Loucy (cell line): ENCODE results near the gene LILRB2.
"Not testable (repeated sequence)": the region's sequence is repeated elsewhere in the genome, so short reads cannot be mapped to it uniquely, and the experiment has no call there.

Source experiments
- EZH2phosphoT487 ChIP-seq: fragments of 200-600 bp; IDR thresholded peaks from 2 replicates; pipeline ENCODE4 v1.6.1; 2018; ENCODE audit warnings: antibody characterized with exemption, mild to moderate bottlenecking, moderate library complexity, borderline replicate concordance
- TF ChIP-seq, protein P1 (sequence below): fragments of 200-600 bp; sonication (generic); conservative IDR thresholded peaks from 2 replicates; pipeline ENCODE4 v1.5.1; 2014; ENCODE audit warnings: mild to moderate bottlenecking, antibody characterized with exemption, low read length

DNA sequence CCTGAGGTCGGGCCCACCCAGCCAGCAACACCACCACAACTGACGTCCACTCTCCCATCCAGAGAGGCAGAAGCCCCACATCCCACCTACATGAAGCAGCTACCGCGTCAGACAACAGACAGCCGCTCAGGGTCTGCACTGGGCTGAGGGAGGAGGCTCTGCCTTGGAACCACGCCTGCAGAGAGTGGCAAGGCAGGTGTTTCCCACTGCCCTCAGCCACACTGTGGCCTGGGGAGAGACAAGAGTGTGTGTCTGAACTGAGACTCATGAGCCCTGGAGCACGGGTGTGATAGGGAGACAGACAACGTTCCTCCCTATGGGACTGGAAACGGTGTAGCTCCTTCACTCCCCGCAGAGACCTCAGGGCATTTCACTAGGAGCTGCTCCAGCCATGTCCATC, 5.4 kb upstream of the LILRB2 start:
- TF ChIP-seq, protein P1, sequence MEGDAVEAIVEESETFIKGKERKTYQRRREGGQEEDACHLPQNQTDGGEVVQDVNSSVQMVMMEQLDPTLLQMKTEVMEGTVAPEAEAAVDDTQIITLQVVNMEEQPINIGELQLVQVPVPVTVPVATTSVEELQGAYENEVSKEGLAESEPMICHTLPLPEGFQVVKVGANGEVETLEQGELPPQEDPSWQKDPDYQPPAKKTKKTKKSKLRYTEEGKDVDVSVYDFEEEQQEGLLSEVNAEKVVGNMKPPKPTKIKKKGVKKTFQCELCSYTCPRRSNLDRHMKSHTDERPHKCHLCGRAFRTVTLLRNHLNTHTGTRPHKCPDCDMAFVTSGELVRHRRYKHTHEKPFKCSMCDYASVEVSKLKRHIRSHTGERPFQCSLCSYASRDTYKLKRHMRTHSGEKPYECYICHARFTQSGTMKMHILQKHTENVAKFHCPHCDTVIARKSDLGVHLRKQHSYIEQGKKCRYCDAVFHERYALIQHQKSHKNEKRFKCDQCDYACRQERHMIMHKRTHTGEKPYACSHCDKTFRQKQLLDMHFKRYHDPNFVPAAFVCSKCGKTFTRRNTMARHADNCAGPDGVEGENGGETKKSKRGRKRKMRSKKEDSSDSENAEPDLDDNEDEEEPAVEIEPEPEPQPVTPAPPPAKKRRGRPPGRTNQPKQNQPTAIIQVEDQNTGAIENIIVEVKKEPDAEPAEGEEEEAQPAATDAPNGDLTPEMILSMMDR = not testable (repeated sequence)
- not testable (repeated sequence) for TF ChIP-seq EZH2phosphoT487
